Cardiac muscle cell (in vitro differentiated cells and primary cell): ENCODE measurements around the gene CIB2. TPM values are rescaled to one million over a fixed set of nuclear protein-coding genes. Genes with fewer than 3 reads are reported as not detected.

ENCODE experiments used
- DNase-seq, 2 donors: peaks; one replicate each; pipeline versions ENCODE4 v3.0.0 to v3.0.0-alpha.2; 2010 to 2017; ENCODE audit warnings: low read depth in 1 of 2, low spot score in 1 of 2
- H3K27ac ChIP-seq: fragments of 200-600 bp; sonication (generic); 2 replicates; pipeline ENCODE4 v1.5.1; 2016
- H3K27me3 ChIP-seq: fragments of 200-600 bp; sonication (generic); 2 replicates; pipeline ENCODE4 v1.6.0; 2016; ENCODE audit warnings: control low read depth
- H3K36me3 ChIP-seq: fragments of 200-600 bp; sonication (generic); 2 replicates; pipeline ENCODE4 v1.5.1; 2016; ENCODE audit warnings: control low read depth
- H3K4me1 ChIP-seq: fragments of 200-600 bp; sonication (generic); 2 replicates; pipeline ENCODE4 v1.8.1; 2017; ENCODE audit warnings: low read depth, mild to moderate bottlenecking, mixed run types
- H3K4me3 ChIP-seq: fragments of 200-600 bp; sonication (generic); 2 replicates; pipeline ENCODE4 v1.5.1; 2016; ENCODE audit warnings: mild to moderate bottlenecking
- H3K9me3 ChIP-seq: fragments of 200-600 bp; sonication (generic); 2 replicates; pipeline ENCODE4 v1.5.1; 2017; ENCODE audit warnings: low read depth, mild to moderate bottlenecking, control low read depth
- polyA plus RNA-seq: library from polyadenylated mRNA; unstranded; fragments of >200 nt; fragmentation: Nextera tagmentation; extraction: Ambion mirVana; gene quantifications from 2 replicates; pipeline ENCODE4 v1.2.1, GENCODE V29; 2016
- total RNA-seq: library from RNA; depleted of rRNA; stranded (reverse); fragments of >200 nt; gene quantifications from 2 replicates; pipeline ENCODE4 v1.2.3, GENCODE V29; 2016
- TF ChIP-seq, protein P1 (sequence below): IDR thresholded peaks from 2 replicates; pipeline ENCODE4 v1.5.1; 2012; ENCODE audit warnings: low read depth, mild to moderate bottlenecking, low read length

Gene CIB2
- total and polyA plus RNA-seq, 2 experiments from 2014 or later: 59.9 to 63.4 TPM

DNA sequence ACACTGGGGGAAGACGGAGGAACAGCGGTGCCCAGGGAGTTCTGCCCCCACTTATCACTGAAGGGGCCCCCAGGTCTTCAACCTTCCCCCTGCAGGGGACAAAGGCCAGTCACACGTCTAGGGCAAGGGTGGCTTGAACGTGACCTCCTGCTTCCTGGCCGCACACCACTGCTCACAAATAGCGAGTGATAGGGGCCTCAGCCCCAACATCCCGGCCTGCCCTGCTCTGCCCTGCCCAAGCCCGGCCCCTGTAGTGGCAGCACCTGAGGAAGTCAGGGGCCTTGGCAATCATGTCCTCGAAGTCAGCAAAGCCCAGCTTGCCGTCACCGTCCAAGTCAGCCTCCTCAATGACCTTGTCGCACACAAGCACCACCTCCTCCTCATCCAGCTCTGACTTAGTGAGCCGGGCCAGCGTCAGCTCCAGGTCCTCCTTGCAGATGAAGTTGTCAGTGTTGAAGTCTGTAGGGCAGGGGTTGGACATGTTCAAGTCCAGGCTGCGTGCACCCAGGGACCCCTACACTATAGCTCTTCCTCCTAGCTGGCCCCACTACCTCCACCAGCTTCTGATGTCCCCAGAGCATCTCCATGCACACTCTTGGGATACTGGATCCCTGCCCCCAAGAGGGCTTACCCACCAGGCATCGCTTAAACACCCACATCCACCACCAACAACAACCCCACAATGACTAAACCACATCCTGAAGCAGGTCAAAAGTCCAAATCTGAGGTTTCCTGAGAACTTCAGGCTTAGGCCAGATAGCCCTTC is 25.6 kb downstream of the CIB2 start:
- no peak overlapping the region for H3K4me3 ChIP-seq
- no peaks in the 10 kb centered on the region for H3K9me3 ChIP-seq
- H3K36me3 ChIP-seq: no peaks in the 10 kb centered on the region
- no peak overlapping the region for H3K27ac ChIP-seq
- H3K27me3 ChIP-seq: no peaks in the 10 kb centered on the region
- TF ChIP-seq, protein P1, sequence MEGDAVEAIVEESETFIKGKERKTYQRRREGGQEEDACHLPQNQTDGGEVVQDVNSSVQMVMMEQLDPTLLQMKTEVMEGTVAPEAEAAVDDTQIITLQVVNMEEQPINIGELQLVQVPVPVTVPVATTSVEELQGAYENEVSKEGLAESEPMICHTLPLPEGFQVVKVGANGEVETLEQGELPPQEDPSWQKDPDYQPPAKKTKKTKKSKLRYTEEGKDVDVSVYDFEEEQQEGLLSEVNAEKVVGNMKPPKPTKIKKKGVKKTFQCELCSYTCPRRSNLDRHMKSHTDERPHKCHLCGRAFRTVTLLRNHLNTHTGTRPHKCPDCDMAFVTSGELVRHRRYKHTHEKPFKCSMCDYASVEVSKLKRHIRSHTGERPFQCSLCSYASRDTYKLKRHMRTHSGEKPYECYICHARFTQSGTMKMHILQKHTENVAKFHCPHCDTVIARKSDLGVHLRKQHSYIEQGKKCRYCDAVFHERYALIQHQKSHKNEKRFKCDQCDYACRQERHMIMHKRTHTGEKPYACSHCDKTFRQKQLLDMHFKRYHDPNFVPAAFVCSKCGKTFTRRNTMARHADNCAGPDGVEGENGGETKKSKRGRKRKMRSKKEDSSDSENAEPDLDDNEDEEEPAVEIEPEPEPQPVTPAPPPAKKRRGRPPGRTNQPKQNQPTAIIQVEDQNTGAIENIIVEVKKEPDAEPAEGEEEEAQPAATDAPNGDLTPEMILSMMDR: no peak
- no peaks in the 10 kb centered on the region for H3K4me1 ChIP-seq
- peak in 1 of 2 donors; percentile 36 for DNase-seq

- Histone ChIP-seq H3K27me3 (no peaks in the 10 kb centered on the region), H3K27ac (no peak overlapping the region), H3K9me3 (no peaks in the 10 kb centered on the region), H3K4me3 (no peak overlapping the region), H3K36me3 (no peaks in the 10 kb centered on the region), H3K4me1 (no peaks in the 10 kb centered on the region)
- TF ChIP-seq, protein P1: no peak
- no peak for DNase-seq
These were observed 26.4 kb downstream of the CIB2 start for GRCh38 chr15:78104566-78105475.

DNA sequence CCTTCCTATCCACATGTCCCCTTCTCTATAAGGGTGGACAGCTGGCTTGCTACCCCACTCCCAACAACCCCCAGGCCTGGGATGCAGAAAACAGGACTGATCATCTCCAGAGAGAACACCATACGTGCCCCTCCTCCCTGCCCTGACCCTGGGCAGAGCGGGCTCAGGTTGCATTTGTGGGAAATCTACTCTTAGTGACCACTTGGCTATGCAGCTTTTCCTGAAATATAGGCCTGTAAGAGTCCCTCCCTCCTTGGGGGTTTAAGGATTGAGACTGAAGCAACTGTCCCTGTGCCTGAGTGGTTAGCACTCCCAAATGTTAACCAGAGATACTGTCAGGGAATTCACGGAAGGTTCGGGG is 27.1 kb downstream of the CIB2 start:
- H3K4me1 ChIP-seq: no peaks in the 10 kb centered on the region
- no peaks in the 10 kb centered on the region for H3K9me3 ChIP-seq
- no peak for DNase-seq
- no peak overlapping the region for H3K4me3 ChIP-seq
- H3K27ac ChIP-seq: no peak overlapping the region
- no peaks in the 10 kb centered on the region for H3K27me3 ChIP-seq
- TF ChIP-seq, protein P1: no peak
- no peaks in the 10 kb centered on the region for H3K36me3 ChIP-seq

- Histone ChIP-seq H3K27me3 (no peaks in the 10 kb centered on the region), H3K9me3 (no peaks in the 10 kb centered on the region), H3K36me3 (no peaks in the 10 kb centered on the region), H3K4me1 (no peaks in the 10 kb centered on the region), H3K4me3 (no peak overlapping the region), H3K27ac (no peak overlapping the region)
- TF ChIP-seq, protein P1: no peak
- DNase-seq: no peak
These were observed 27.7 kb downstream of the CIB2 start for GRCh38 chr15:78103406-78104118.

DNA sequence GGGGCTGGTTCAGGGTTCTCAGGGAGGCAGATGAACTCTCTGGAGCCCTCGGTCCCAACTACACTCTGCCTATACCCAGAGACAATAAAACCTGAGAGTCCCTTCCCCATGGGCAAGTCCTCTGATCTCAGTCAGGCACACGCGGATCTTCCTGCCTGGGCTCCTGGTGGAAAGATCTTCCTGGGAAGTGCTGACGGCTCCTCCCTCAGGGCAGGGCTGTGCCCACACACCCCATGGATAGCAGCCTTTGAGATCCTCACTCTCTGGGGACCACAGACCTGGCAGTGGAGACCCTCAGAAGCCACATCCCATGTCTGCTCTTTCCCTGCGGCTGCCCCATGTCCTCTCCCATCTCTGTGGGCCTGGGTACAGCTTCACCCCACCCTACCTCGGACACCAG is 28.5 kb downstream of the CIB2 start:
- no peak for DNase-seq
- H3K9me3 ChIP-seq: no peaks in the 10 kb centered on the region
- no peaks in the 10 kb centered on the region for H3K4me1 ChIP-seq
- H3K4me3 ChIP-seq: no peak overlapping the region
- no peaks in the 10 kb centered on the region for H3K27me3 ChIP-seq
- no peaks in the 10 kb centered on the region for H3K36me3 ChIP-seq
- H3K27ac ChIP-seq: no peak overlapping the region
- TF ChIP-seq, protein P1: no peak
